Measurements from ENCODE around the gene SLC37A2.

GRCh38 chr11:125076378-125076945 is 13.4 kb downstream of the SLC37A2 start:
- TF ChIP-seq ZNF850 (CRISPR knock-in tag; conservative IDR thresholded peaks at IDR 0.05), result no peak
- no peak for TF ChIP-seq CTCF (CRISPR knock-in tag; IDR thresholded peaks at IDR 0.05)
